ENCODE data around the gene NFE2L3.

NFE2L3 gene

DNA sequence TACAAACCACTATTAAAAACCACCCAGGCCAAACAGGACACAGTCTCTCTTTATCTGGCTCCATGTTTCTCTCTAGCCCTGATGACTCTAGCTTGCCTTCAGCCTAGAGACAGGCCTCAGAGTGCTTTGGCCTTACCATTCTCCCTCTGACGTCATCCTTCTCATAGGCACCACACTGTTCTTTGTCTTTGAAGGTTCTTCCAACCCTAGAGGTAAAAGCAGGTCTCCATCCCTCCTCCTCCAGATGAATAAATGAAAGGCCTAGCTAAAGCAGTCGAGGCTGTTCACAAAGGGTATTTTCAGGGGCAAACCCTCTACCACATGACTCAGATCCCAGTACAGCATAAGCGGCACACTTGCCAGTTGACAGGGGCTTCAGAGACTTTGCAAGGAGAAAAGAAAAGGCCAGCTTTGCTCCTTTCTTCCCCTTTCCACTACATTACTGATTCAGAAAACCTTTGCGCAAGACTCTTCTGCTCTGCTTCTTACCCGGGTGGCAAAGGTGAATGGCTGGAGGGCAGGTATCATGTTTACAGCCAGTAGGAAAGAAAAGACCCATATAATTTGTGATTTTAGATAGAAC is 14.8 kb downstream of the NFE2L3 start:
- TF ChIP-seq ARNTL (CRISPR knock-in tag; IDR thresholded peaks at IDR 0.05; ENCODE audit: borderline replicate concordance, low read depth): no peak
- no peak for TF ChIP-seq TCF4 (CRISPR knock-in tag; IDR thresholded peaks at IDR 0.05; ENCODE audit: borderline replicate concordance)
- TF ChIP-seq, protein P1, sequence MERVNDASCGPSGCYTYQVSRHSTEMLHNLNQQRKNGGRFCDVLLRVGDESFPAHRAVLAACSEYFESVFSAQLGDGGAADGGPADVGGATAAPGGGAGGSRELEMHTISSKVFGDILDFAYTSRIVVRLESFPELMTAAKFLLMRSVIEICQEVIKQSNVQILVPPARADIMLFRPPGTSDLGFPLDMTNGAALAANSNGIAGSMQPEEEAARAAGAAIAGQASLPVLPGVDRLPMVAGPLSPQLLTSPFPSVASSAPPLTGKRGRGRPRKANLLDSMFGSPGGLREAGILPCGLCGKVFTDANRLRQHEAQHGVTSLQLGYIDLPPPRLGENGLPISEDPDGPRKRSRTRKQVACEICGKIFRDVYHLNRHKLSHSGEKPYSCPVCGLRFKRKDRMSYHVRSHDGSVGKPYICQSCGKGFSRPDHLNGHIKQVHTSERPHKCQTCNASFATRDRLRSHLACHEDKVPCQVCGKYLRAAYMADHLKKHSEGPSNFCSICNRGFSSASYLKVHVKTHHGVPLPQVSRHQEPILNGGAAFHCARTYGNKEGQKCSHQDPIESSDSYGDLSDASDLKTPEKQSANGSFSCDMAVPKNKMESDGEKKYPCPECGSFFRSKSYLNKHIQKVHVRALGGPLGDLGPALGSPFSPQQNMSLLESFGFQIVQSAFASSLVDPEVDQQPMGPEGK (CRISPR knock-in tag; IDR thresholded peaks at IDR 0.05; ENCODE audit: borderline replicate concordance): no peak
- TF ChIP-seq ZC3H10 (CRISPR knock-in tag; IDR thresholded peaks at IDR 0.05): no peak
- TF ChIP-seq OSR1 (CRISPR knock-in tag; IDR thresholded peaks at IDR 0.05): no peak
- no peak for TF ChIP-seq TOX (CRISPR knock-in tag; IDR thresholded peaks at IDR 0.05; ENCODE audit: borderline replicate concordance)
- TF ChIP-seq ZNF565 (CRISPR knock-in tag; conservative IDR thresholded peaks at IDR 0.05; ENCODE audit: low read depth): no peak
- TF ChIP-seq RARB (CRISPR knock-in tag; IDR thresholded peaks at IDR 0.05): no peak
- TF ChIP-seq BACH2 (CRISPR knock-in tag; IDR thresholded peaks at IDR 0.05; ENCODE audit: borderline replicate concordance): no peak
- no peak for TF ChIP-seq GLIS3 (CRISPR knock-in tag; IDR thresholded peaks at IDR 0.05)
- no peak for TF ChIP-seq ZNF70 (CRISPR knock-in tag; IDR thresholded peaks at IDR 0.05)
- TF ChIP-seq, protein P2, sequence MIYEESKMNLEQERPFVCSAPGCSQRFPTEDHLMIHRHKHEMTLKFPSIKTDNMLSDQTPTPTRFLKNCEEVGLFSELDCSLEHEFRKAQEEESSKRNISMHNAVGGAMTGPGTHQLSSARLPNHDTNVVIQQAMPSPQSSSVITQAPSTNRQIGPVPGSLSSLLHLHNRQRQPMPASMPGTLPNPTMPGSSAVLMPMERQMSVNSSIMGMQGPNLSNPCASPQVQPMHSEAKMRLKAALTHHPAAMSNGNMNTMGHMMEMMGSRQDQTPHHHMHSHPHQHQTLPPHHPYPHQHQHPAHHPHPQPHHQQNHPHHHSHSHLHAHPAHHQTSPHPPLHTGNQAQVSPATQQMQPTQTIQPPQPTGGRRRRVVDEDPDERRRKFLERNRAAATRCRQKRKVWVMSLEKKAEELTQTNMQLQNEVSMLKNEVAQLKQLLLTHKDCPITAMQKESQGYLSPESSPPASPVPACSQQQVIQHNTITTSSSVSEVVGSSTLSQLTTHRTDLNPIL (CRISPR knock-in tag; IDR thresholded peaks at IDR 0.05; ENCODE audit: low read depth): no peak
- no peak for TF ChIP-seq PPARA (CRISPR knock-in tag; IDR thresholded peaks at IDR 0.05; ENCODE audit: borderline replicate concordance)
- TF ChIP-seq SNAI2 (CRISPR knock-in tag; IDR thresholded peaks at IDR 0.05): no peak
- no peak for TF ChIP-seq CSDC2 (CRISPR knock-in tag; IDR thresholded peaks at IDR 0.05)
- TF ChIP-seq ZFP30 (CRISPR knock-in tag; IDR thresholded peaks at IDR 0.05): no peak
- no peak for TF ChIP-seq ZFP3 (CRISPR knock-in tag; IDR thresholded peaks at IDR 0.05)
- peak; percentile 24; the same call in 1 of the 3 replicates for ATAC-seq

GRCh38 chr7:26167303-26167934 is 15.4 kb downstream of the NFE2L3 start:
- no peak for ATAC-seq
- TF ChIP-seq CSDC2 (CRISPR knock-in tag; IDR thresholded peaks at IDR 0.05): no peak
- TF ChIP-seq CSRNP3 (CRISPR knock-in tag; IDR thresholded peaks at IDR 0.05): no peak
- TF ChIP-seq ZNF70 (CRISPR knock-in tag; IDR thresholded peaks at IDR 0.05): no peak

- TF ChIP-seq, protein P1 (CRISPR knock-in tag; IDR thresholded peaks at IDR 0.05; ENCODE audit: borderline replicate concordance): no peak
- no peak for TF ChIP-seq OSR1 (CRISPR knock-in tag; IDR thresholded peaks at IDR 0.05)
- ATAC-seq: no peak
Measured at GRCh38 chr7:26168458-26169023, 16.5 kb downstream of the NFE2L3 start.

DNA sequence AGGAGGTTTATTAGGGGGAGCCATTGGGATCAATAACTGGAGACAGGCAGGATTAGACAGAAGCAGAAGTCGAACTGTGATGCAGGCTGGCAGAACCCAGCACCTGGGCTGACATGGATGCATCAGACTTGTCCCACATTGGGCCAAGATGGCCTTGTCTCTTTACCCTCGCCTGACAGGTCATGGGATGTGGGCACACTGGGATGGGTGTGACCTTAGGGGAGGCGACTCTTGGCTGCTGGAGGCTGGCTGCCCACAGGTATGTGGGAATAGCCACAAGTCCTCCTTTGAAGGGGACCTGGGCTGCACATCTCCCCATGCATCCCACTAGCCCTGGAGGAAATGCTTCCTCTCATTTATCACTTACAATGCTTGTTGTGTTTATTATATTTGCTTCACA is 17.3 kb downstream of the NFE2L3 start:
- TF ChIP-seq ESRRG (CRISPR knock-in tag; IDR thresholded peaks at IDR 0.05) (no peak), POU6F1 (CRISPR knock-in tag; IDR thresholded peaks at IDR 0.05; ENCODE audit: borderline replicate concordance, low read depth) (no peak), GLIS3 (CRISPR knock-in tag; IDR thresholded peaks at IDR 0.05) (no peak), ZNF70 (CRISPR knock-in tag; IDR thresholded peaks at IDR 0.05) (no peak), ZNF565 (CRISPR knock-in tag; conservative IDR thresholded peaks at IDR 0.05; ENCODE audit: low read depth) (no peak), RARB (CRISPR knock-in tag; IDR thresholded peaks at IDR 0.05) (no peak), TCF4 (CRISPR knock-in tag; IDR thresholded peaks at IDR 0.05; ENCODE audit: borderline replicate concordance) (no peak)
- TF ChIP-seq, protein P2 (CRISPR knock-in tag; IDR thresholded peaks at IDR 0.05; ENCODE audit: low read depth): no peak
- TF ChIP-seq, protein P1 (CRISPR knock-in tag; IDR thresholded peaks at IDR 0.05; ENCODE audit: borderline replicate concordance): no peak
- no peak for ATAC-seq

Measured in SK-N-SH treated with all-trans-retinoic acid at 6 μM for 48 hours (cell line).